A549 (cell line): Measurements from ENCODE around the gene SEC16A. TPM values are rescaled to one million over a fixed set of nuclear protein-coding genes. Genes with fewer than 3 reads are reported as not detected.

Experiments
- ATAC-seq, 2 experiments: fragments of 200-7000 bp in 1 of 2; fragments of >200 bp in 1 of 2; cut with Nextera tagmentation in 1 of 2; cut with Tn5 transposase in 1 of 2; 3 replicates each; pipeline versions ENCODE4 v1.8.0 to v1.9.1; 2018 to 2020; ENCODE audit warnings: mild to moderate bottlenecking in 1 of 2, moderate library complexity in 1 of 2
- CTCF ChIA-PET: fragments of 300-600 bp; sonication (Branson Sonifier 250); formaldehyde crosslinking; extraction: SDS; loops from one replicate; lab custom pipeline; 2021; ENCODE audit warnings: antibody characterized with exemption, inconsistent platforms; lab: Yijun Ruan, JAX
- POLR2A ChIA-PET: fragments of 350-600 bp; formaldehyde crosslinking; extraction: SDS; loops from one replicate; lab custom pipeline; 2021; ENCODE audit warnings: antibody characterized with exemption, inconsistent platforms; lab: Yijun Ruan, JAX
- DNase-seq, 2 experiments: peaks; one replicate each; pipeline versions ENCODE4 v3.0.0 to v3.0.0-alpha.2; 2011 to 2016; ENCODE audit warnings: low read depth in 1 of 2, low spot score in 1 of 2
- FAIRE-seq: peaks from 2 replicates; lab custom pipeline; 2011; peaks lifted over from hg19 to GRCh38; lab: Jason Lieb, UNC
- H3K27ac ChIP-seq, 2 experiments: fragments of >200 bp; sonication (Bioruptor Twin); formaldehyde crosslinking; 3 replicates each; pipeline ENCODE4 v1.5.1; 2016 to 2017
- H3K4me1 ChIP-seq: fragments of >200 bp; sonication (Bioruptor Twin); formaldehyde crosslinking; 3 replicates; pipeline ENCODE4 v1.6.1; 2016
- H3K4me2 ChIP-seq: fragments of >200 bp; sonication (Bioruptor Twin); formaldehyde crosslinking; 3 replicates; pipeline ENCODE4 v1.6.1; 2016
- H3K4me3 ChIP-seq: fragments of >200 bp; sonication (Bioruptor Twin); formaldehyde crosslinking; 3 replicates; pipeline ENCODE4 v1.5.1; 2016
- H3K9me3 ChIP-seq: fragments of >200 bp; sonication (Bioruptor Twin); formaldehyde crosslinking; 3 replicates; pipeline ENCODE4 v1.6.1; 2016
- BHLHE40 ChIP-seq: IDR thresholded peaks from 2 replicates; pipeline ENCODE4 v1.6.1; 2012; ENCODE audit warnings: low read depth, low read length, inconsistent platforms
- CBX2 ChIP-seq: fragments of 200-600 bp; sonication (generic); IDR thresholded peaks from 2 replicates; pipeline ENCODE4 v1.6.1; 2016; ENCODE audit warnings: low read depth, mild to moderate bottlenecking, borderline replicate concordance
- CEBPB ChIP-seq, 2 experiments: fragments of >200 bp in 1 of 2; sonication (Bioruptor Twin) in 1 of 2; formaldehyde crosslinking in 1 of 2; IDR thresholded peaks; 2 replicates each; pipeline ENCODE4 v1.6.1; 2012 to 2016
- CHD2 ChIP-seq: fragments of 150-350 bp; IDR thresholded peaks from 2 replicates; pipeline ENCODE4 v1.6.1; 2014; ENCODE audit warnings: low read length; ENCODE audit not compliant: partially characterized antibody
- CHD4 ChIP-seq: fragments of 200-600 bp; sonication (generic); IDR thresholded peaks from 2 replicates; pipeline ENCODE4 v1.6.1; 2016; ENCODE audit warnings: antibody characterized with exemption, mild to moderate bottlenecking, borderline replicate concordance
- EP300 ChIP-seq, 2 experiments: fragments of >200 bp; sonication (Bioruptor Twin); formaldehyde crosslinking; IDR thresholded peaks; 2 replicates in 1 of 2; 3 replicates in 1 of 2; pipeline ENCODE4 v1.6.1; 2016 to 2017
- FOSB ChIP-seq: fragments of 250-450 bp; sonication (Bioruptor Pico); IDR thresholded peaks from 2 replicates; pipeline ENCODE4 v1.5.0; 2020; ENCODE audit warnings: mild to moderate bottlenecking, moderate library complexity
- FOXS1 ChIP-seq: fragments of 250-450 bp; sonication (Bioruptor Pico); IDR thresholded peaks from 2 replicates; pipeline ENCODE4 v1.5.0; 2020; ENCODE audit warnings: mild to moderate bottlenecking, moderate library complexity
- HEYL ChIP-seq: fragments of 250-450 bp; sonication (Bioruptor Pico); IDR thresholded peaks from 2 replicates; pipeline ENCODE4 v1.8.0; 2021; ENCODE audit warnings: mild to moderate bottlenecking, moderate library complexity
- HOXA7 ChIP-seq: fragments of 250-450 bp; sonication (Bioruptor Pico); IDR thresholded peaks from 2 replicates; pipeline ENCODE4 v1.5.0; 2020; ENCODE audit warnings: mild to moderate bottlenecking, moderate library complexity
- JUN ChIP-seq, 2 experiments: fragments of >200 bp; sonication (Bioruptor Twin); formaldehyde crosslinking; IDR thresholded peaks; 2 replicates in 1 of 2; 3 replicates in 1 of 2; pipeline ENCODE4 v1.6.1; 2016 to 2017
- MAZ ChIP-seq: fragments of 150-350 bp; IDR thresholded peaks from 2 replicates; pipeline ENCODE4 v1.6.1; 2014; ENCODE audit warnings: antibody characterized with exemption, low read depth, low read length, borderline replicate concordance
- MYC ChIP-seq: IDR thresholded peaks from 2 replicates; pipeline ENCODE4 v1.6.1; 2012; ENCODE audit warnings: mild to moderate bottlenecking, inconsistent platforms, low read length, improper control_type of control experiment, borderline replicate concordance
- NFE2L2 ChIP-seq: fragments of 150-350 bp; conservative IDR thresholded peaks from 2 replicates; pipeline ENCODE4 v1.6.1; 2014; ENCODE audit warnings: low read length
- NPAS2 ChIP-seq: fragments of 250-450 bp; sonication (Bioruptor Pico); IDR thresholded peaks from 2 replicates; pipeline ENCODE4 v1.8.0; 2022; ENCODE audit warnings: mild to moderate bottlenecking, moderate library complexity, borderline replicate concordance
- NR3C1 ChIP-seq: fragments of >200 bp; sonication (Bioruptor Twin); formaldehyde crosslinking; IDR thresholded peaks from 3 replicates; pipeline ENCODE4 v1.6.1; 2017
- PHF8 ChIP-seq: fragments of 200-600 bp; sonication (generic); IDR thresholded peaks from 2 replicates; pipeline ENCODE4 v1.6.1; 2016; ENCODE audit warnings: low read depth, mild to moderate bottlenecking, antibody characterized with exemption, moderate library complexity, borderline replicate concordance
- RCOR1 ChIP-seq: fragments of 150-350 bp; IDR thresholded peaks from 2 replicates; pipeline ENCODE4 v1.6.1; 2014; ENCODE audit warnings: antibody characterized with exemption, low read length, low read depth
- RFX5 ChIP-seq: fragments of 450-650 bp; IDR thresholded peaks from 2 replicates; pipeline ENCODE4 v1.7.1; 2014; ENCODE audit warnings: antibody characterized with exemption, mild to moderate bottlenecking, moderate library complexity
- SREBF2 ChIP-seq: fragments of 450-650 bp; IDR thresholded peaks from 2 replicates; pipeline ENCODE4 v1.6.1; 2014; ENCODE audit warnings: mild to moderate bottlenecking, moderate library complexity
- TFCP2L1 ChIP-seq: fragments of 250-450 bp; sonication (Bioruptor Pico); IDR thresholded peaks from 2 replicates; pipeline ENCODE4 v1.5.0; 2021; ENCODE audit warnings: mild to moderate bottlenecking
- TP53 ChIP-seq: fragments of 250-450 bp; sonication (Bioruptor Pico); IDR thresholded peaks from 2 replicates; pipeline ENCODE4 v1.5.0; 2021; ENCODE audit warnings: mild to moderate bottlenecking, moderate library complexity
- ZNF302 ChIP-seq: fragments of 250-450 bp; sonication (Bioruptor Pico); IDR thresholded peaks from 2 replicates; pipeline ENCODE4 v1.9.0; 2021; ENCODE audit warnings: inconsistent platforms, mild to moderate bottlenecking, moderate library complexity
- ZSCAN20 ChIP-seq: fragments of 250-450 bp; sonication (Bioruptor Pico); IDR thresholded peaks from 2 replicates; pipeline ENCODE4 v1.8.0; 2022; ENCODE audit warnings: mild to moderate bottlenecking, moderate library complexity
- WGBS: methylation state at CpG from one replicate; pipeline ENCODE4 v1.1.6; 2017; ENCODE audit errors: missing lambda C conversion rate; 5-methylcytosine and 5-hydroxymethylcytosine counted together
- polyA plus RNA-seq, 4 experiments: library from polyadenylated mRNA; depleted of rRNA in 3 of 4; stranded (reverse); fragments of >200 nt; fragmentation: RNase III in 1 of 4; extraction: RNeasy Plus Mini Kit Qiagen cat#74134 plus additional on column Dnase treatment in 1 of 4; gene quantifications; 2 replicates in 3 of 4; 3 replicates in 1 of 4; pipeline ENCODE4 v1.2.3, GENCODE V29; 2011 to 2017
- TF ChIP-seq, protein P1 (sequence below): fragments of >200 bp; sonication (Bioruptor Twin); formaldehyde crosslinking; IDR thresholded peaks from 3 replicates; pipeline ENCODE4 v1.6.1; 2016
- TF ChIP-seq, protein P2 (sequence below): fragments of >200 bp; sonication (Bioruptor Twin); formaldehyde crosslinking; IDR thresholded peaks from 3 replicates; pipeline ENCODE4 v1.5.1; 2016

SEC16A gene
- polyA plus RNA-seq, 2 of the 4 experiments (the other 2 are of a cell fraction), result 24.2 to 38.0 TPM

DNA sequence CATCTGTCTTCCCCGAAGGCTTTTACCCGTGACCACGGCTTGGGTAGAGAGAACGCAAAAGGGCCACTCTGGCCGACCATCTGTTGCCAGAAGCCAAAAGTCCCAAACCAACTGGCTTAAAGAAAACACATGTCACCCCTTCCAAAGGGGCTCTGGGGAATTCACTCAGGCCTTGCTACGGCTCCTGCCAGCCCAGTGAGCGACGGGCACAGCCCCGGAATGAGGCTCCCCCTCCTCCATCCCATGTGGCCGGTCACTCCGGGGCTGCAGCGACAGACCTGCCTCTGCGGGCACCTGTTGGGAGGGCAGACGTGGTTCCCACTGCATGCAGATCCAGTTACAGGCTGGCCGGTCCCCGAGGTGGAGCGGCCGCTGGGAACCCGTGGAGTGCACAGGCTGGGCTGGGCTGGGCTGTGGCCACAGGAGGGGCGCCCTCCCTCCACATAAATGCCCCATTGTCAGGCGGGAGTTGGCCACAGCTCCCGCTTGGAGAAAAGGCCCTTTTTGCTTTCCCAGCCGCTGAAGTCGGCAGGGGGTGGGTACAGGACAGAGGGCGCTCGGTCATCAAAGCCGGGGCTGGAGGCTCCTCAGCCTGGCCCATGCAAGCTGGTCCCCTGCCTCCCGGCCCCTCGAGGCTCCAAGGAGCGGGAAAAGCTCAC is 43.1 kb upstream of the SEC16A start:
- ChIA-PET POLR2A (no interaction called here), CTCF (interaction anchor here (1.1 to 4.9 kb wide), 6 partner anchors 13 to 106 kb away, joined by 3 to 35 read pairs (median 8); no protein-coding TSS in a partner anchor)
- H3K4me3 ChIP-seq, result no peak overlapping the region
- no peak overlapping the region for H3K4me2 ChIP-seq
- 81% methylated on average over 23 of the region's 30 CpGs for WGBS
- H3K27ac ChIP-seq, result peak overlapping the region in 1 of 2 experiments; percentile 42; a peak in 1 of 6 replicates
- H3K4me1 ChIP-seq, result peaks cover 52% of the 10 kb centered on the region
- ATAC-seq (peak in 1 of 2 experiments; percentile 15; a peak in 3 of 6 replicates), DNase-seq (peak in 1 of 2 experiments; percentile 47), FAIRE-seq (no peak)
- H3K9me3 ChIP-seq, result no peaks in the 10 kb centered on the region
- TF ChIP-seq NFE2L2 (no peak), MYC (no peak), SREBF2 (no peak), TFCP2L1 (CRISPR knock-in tag) (no peak), ZNF302 (no peak), CHD4 (no peak), BHLHE40 (no peak), NPAS2 (CRISPR knock-in tag) (no peak), EP300 (IDR thresholded peaks at IDR 0.05) (no peak), HOXA7 (CRISPR knock-in tag) (no peak), FOSB (CRISPR knock-in tag) (no peak), HEYL (CRISPR knock-in tag) (no peak), NR3C1 (no peak), PHF8 (no peak), RCOR1 (no peak)

DNA sequence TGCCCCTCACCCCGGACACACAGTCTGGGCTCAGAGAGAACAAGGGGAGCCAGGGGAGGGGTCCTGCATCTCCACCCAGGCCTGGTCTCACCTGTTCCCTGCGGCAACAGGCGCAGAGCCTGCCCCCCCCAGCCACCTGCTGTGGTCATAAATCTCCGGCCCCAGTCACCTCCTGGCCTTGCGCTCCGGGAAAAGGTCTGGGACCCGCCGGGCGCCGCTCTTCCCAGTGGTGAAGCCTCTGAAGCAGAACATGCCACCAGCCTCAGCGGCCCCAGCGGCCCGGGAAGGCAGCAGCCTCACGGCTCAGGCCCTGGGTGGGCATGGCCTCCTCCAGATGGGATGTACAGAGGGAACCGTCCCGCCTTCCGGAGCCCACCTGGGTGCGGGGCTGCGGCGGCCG is 42.4 kb upstream of the SEC16A start:
- TF ChIP-seq TFCP2L1 (CRISPR knock-in tag), result no peak
- H3K4me1 ChIP-seq, result peaks cover 60% of the 10 kb centered on the region
- ChIA-PET CTCF (no interaction called here), POLR2A (no interaction called here)
- DNase-seq (no peak), FAIRE-seq (no peak), ATAC-seq (no peak)
- no peaks in the 10 kb centered on the region for H3K9me3 ChIP-seq
- no peak overlapping the region for H3K4me3 ChIP-seq
- H3K27ac ChIP-seq, result no peak overlapping the region
- H3K4me2 ChIP-seq, result no peak overlapping the region
- WGBS, result 86% methylated on average over 14 of the region's 21 CpGs

DNA sequence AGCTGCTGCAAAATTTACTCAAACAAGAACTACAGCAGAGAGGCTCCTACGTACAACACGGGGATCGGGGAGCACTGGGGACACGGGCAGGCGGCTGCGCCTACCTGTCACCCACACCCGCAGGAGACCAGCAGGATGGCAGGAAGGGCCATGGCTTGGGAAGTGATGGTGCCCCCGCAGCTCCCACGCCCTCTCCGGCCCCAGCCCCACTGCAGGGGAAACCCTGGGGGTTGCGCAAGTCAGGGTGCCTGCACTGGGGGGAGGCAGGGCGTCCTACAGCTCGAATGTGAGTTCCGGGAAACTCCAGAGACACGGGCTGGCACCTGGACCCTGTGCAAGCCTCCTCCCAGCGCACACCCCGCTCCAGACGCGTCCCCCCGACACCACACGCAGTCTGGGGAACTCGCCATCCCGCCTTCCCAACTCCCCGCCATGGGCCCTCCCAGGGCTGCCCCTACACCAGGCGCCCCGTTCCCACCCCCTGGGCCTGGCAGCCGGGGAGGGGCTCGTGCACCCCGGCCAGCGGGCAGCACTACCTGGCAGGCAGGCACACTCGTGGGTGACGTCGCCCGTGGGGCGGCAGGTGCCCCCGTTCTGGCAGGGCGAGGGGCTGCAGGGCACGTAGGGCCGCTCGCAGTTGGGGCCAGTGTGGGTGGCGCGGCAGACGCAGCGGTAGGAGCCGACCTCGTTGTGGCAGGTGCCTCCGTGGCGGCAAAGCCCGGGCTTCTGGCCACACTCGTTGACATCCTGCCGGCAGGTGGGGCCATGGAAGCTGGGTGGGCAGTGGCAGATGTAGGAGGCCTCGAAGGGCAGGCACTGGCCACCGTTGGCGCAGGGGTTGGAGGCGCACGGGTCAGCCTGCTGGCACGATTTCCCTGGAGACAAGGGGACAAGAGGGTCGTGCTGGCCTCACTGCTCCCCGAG is 39.7 kb upstream of the SEC16A start:
- CTCF ChIA-PET, result interaction anchor here (0.7 to 3.4 kb wide), 12 partner anchors 15 to 150 kb away, joined by 3 to 29 read pairs (median 4); no protein-coding TSS in a partner anchor
- WGBS, result 87% methylated on average over 20 of the region's 59 CpGs
- DNase-seq (no peak), FAIRE-seq (no peak), ATAC-seq (no peak)
- Histone ChIP-seq H3K4me1 (peaks cover 59% of the 10 kb centered on the region), H3K27ac (peak overlapping the region in 1 of 2 experiments; percentile 75; a peak in 3 of 6 replicates), H3K4me3 (no peak overlapping the region), H3K9me3 (no peaks in the 10 kb centered on the region), H3K4me2 (0 out of 3 replicates have a peak overlapping the region, but pooled peaks have one; percentile 27)
- no peak for TF ChIP-seq MYC
- peak; percentile 55 to 85; a peak in 3 of 4 replicates for TF ChIP-seq CEBPB (IDR thresholded peaks at IDR 0.05)
- POLR2A ChIA-PET, result no interaction called here

DNA sequence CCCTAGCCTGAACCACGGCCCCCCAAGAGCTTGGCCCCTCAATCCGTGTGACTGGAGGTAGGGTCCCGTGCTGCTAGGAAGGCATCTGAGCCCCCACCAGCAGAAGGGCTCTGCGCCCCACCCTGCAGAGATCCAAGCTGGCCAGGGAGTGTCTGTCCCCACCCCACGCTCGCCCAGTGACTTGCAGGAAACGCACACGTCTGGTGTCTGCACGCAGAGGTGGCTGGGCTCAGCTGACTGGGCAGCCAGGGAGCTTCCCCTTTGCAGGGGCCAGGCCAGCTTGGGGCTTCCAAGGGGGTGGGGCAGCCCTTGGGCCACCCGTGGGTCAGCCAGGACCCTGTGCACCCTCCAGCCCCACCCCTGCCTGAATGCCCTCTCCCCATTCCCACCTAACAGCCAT is 38.7 kb upstream of the SEC16A start:
- ChIA-PET CTCF (interaction anchor here (1.0 to 3.4 kb wide), 12 partner anchors 14 to 174 kb away, joined by 3 to 29 read pairs (median 4); no protein-coding TSS in a partner anchor), POLR2A (interaction anchor here (0.6 kb wide), 1 partner anchor 156 kb away, joined by 3 read pairs; no protein-coding TSS in a partner anchor)
- FAIRE-seq, result no peak
- Histone ChIP-seq H3K4me2 (peak overlapping the region; percentile 94), H3K4me3 (no peak overlapping the region), H3K4me1 (peaks cover 48% of the 10 kb centered on the region), H3K9me3 (no peaks in the 10 kb centered on the region), H3K27ac (peak overlapping the region; percentile 91 to 93)
- no peak for DNase-seq
- peak in 1 of 2 experiments; percentile 13; a peak in 1 of 6 replicates for ATAC-seq
- 33% methylated on average over 2 of the region's 10 CpGs for WGBS
- TF ChIP-seq JUN (IDR thresholded peaks at IDR 0.05) (no peak), CHD2 (no peak), ZSCAN20 (CRISPR knock-in tag) (no peak), EP300 (IDR thresholded peaks at IDR 0.05) (no peak), FOSB (CRISPR knock-in tag) (no peak), MAZ (no peak), PHF8 (no peak), TFCP2L1 (CRISPR knock-in tag) (no peak), TP53 (CRISPR knock-in tag) (no peak), NPAS2 (CRISPR knock-in tag) (no peak), RFX5 (no peak), CBX2 (no peak), FOXS1 (CRISPR knock-in tag) (no peak)
- TF ChIP-seq, protein P1, sequence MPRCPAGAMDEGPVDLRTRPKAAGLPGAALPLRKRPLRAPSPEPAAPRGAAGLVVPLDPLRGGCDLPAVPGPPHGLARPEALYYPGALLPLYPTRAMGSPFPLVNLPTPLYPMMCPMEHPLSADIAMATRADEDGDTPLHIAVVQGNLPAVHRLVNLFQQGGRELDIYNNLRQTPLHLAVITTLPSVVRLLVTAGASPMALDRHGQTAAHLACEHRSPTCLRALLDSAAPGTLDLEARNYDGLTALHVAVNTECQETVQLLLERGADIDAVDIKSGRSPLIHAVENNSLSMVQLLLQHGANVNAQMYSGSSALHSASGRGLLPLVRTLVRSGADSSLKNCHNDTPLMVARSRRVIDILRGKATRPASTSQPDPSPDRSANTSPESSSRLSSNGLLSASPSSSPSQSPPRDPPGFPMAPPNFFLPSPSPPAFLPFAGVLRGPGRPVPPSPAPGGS, result no peak
- TF ChIP-seq, protein P2, sequence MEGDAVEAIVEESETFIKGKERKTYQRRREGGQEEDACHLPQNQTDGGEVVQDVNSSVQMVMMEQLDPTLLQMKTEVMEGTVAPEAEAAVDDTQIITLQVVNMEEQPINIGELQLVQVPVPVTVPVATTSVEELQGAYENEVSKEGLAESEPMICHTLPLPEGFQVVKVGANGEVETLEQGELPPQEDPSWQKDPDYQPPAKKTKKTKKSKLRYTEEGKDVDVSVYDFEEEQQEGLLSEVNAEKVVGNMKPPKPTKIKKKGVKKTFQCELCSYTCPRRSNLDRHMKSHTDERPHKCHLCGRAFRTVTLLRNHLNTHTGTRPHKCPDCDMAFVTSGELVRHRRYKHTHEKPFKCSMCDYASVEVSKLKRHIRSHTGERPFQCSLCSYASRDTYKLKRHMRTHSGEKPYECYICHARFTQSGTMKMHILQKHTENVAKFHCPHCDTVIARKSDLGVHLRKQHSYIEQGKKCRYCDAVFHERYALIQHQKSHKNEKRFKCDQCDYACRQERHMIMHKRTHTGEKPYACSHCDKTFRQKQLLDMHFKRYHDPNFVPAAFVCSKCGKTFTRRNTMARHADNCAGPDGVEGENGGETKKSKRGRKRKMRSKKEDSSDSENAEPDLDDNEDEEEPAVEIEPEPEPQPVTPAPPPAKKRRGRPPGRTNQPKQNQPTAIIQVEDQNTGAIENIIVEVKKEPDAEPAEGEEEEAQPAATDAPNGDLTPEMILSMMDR, result no peak
